HK-2 (cell line): ENCODE measurements around the gene APOL2.
"Not testable (repeated sequence)": the region's sequence is repeated elsewhere in the genome, so short reads cannot be mapped to it uniquely, and the experiment has no call there.

Experiments
- DNase-seq: peaks from one replicate; pipeline ENCODE4 v3.0.0-alpha.2; 2018; ENCODE audit not compliant: unreplicated experiment

The APOL2 gene

DNA sequence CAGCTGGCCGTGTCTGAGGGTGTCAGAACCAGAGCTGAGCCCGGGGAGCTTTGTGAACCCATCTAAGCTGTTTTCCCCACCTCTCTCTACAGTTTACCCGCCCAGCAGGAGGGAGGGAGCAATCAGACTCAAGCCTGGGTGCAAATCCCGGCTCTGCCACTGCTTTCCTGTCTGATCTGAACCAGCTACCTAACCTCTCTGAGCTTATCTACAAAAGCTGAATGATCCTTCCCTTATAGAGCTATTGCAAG is 252 bp downstream of the APOL2 start:
- DNase-seq: no peak

DNA sequence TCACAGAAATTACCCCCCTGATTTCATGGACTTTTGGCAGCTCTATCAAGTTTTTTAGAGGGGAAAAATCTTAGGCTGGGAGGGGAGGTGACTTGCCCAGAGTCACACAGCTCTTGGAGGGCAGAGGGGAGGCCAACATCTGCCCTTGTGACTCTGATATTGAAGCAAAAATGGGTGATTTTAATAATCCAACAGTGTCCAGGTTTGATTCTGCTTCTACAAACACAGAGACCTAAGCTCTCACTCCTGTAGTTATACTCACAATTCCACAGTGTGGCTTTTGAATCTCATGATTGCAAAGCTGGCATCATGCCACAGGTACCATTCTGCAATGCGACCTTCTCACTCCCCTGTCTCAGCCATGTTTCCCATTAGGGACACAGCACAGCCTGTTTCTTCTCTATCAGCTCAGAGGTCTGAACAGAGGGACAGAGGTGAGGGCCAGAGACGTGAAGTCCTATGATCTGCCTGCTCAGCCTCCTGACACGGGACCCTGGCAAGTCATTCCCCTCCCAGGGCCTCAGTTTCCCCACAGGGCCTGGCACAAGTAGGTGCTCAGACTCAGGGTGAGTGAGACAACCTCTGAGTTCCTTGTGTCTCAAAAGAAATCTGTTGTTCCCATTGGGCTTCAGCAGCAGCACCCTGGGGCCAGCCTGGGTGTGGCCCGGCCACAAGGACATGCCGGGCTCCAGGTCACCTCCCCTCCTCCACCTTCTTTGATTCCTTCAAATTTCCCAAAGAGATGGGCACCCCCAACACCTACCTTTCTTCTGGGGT is 766 bp downstream of the APOL2 start:
- no peak for DNase-seq

GRCh38 chr22:36237462-36238372 is 1.6 kb downstream of the APOL2 start:
- no peak for DNase-seq

DNA sequence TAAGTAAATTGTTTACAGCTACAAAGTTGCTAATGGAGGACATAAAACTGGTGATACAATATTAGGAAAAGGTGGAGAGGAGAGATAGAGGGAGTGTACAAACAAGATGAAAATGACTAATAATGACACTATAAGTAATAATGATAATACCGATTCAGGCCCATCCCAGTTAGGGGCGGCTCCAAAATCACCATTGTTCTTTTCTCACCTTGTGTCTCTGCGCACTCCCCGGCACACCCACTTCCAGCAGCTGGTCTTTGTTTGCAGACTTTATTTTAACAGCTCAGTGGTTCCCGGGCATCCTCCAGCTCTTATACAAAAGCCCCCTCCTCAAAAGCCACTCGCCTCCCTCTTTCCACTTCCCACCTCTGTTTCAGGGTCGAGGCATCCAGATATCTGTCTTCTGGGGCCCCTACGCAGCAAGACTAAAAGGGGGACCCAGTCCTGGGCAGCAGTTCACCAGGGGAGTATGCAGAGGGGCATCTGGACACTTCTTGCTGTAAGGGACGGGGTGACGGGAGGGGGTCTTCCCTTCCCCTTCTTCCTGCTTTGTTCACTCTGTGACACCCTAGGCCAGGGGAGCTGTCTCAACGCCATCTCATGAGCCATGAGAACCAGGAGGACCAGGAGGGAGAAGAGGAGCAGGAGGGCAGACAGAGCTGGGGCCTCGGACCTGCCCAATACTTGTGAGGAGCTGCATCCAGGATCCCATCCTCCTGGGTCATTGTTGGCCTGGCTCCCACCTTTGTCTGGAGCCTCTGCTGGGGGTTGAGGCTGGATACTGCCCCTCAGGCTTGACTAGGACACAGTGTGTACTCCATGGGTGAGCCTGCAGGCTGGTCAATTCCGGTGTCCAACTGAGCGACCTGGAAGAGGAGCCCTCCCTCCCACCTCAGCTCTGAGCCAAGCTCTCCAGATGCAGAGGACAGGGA is 2.7 kb downstream of the APOL2 start:
- DNase-seq: no peak

- no peak for DNase-seq
These were observed 3.7 kb downstream of the APOL2 start for GRCh38 chr22:36235585-36235984.

- DNase-seq: no peak
These were observed 4.4 kb downstream of the APOL2 start for GRCh38 chr22:36234919-36235318.

DNA sequence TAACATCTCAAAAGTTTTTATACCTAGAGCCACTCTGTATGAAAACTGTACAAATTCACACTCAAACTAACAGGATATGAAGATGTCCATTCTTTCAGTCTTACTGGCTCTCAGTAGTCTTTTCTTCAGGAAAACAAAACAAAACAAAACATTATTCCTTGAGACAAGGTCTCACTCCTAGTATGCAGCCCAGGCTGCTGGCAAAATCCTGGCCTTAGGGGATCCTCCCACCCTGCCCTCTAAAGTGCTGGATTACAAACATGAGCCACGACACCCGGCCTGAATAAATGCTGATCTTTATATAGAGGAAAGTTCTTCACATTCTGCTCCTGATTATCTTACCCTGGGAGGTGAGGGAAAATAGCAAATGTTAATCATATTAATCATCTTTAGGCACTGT is 5.1 kb downstream of the APOL2 start:
- DNase-seq: no peak

DNA sequence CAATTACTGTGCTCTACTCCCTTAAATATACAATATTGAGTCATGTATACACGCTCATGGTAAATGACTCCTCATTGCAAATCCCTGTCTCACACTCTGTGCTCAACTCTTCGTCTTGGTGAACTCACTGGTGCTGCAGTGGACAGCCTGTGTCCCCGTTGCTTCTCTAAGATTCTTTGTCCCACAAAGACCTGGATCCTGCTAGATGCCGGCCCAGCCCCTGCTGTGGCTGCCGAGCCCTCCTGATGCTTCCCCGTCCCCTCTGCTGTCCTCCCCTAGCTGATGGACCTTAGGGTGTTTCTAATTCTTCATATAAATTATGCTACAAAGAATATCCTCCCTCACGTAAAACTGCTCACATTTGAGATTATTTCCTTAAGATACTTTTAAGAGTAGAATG is 5.5 kb downstream of the APOL2 start:
- no peak for DNase-seq

DNA sequence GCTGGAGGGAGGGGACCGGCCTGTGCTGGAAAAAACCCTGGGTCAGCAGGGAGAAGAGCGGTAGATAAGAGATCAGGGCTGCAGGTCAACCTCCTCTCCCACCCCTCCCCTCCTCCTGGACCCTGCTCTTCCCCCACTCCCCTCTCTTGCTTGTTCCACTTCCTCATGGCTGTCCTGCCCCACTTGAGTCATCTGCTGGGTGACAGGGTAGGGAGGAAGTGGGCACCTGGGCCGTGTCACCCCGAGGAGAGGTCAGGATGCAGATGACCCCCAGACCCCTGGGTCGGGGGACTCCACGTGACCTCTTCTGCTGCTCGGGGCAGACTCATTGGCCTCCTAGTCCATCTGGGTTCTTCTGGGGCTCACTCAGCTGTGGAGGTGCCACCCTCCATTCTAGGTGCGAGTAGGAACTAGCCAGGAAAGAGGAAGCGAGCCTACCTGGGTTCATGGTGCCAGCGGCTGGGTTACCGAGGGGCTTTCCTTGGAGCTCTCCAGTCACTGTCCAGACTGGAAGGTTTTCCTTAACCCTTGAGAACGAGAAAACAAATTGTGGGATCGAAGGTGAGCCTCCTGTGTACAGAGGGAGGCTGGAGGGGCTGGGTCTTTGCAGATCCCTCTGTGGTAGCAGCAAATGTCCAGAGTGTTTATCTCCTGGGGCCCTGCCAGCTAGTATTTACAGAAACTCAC is 6.5 kb downstream of the APOL2 start:
- DNase-seq: no peak

GRCh38 chr22:36231051-36231450 is 8.3 kb downstream of the APOL2 start:
- not testable (repeated sequence) for DNase-seq

DNA sequence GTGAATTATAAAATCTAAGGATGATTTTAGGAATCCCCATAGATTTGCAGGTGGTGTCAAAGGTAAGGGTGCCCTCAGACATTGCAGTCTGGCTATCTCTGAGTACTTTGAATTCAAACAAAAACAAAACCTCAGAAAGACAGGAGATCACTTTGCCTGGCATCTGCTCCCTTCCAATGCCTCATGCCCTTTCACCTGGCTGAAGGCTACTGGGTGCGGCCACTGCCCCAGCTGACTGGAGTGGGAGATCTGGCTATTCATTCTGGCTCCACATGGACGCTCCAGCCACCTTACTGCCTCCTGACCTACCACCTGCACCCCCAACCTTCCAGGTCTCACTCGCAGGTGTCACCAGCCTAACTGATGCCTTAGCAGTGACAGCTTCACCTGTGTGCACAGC is 9.7 kb downstream of the APOL2 start:
- DNase-seq: not testable (repeated sequence)

DNA sequence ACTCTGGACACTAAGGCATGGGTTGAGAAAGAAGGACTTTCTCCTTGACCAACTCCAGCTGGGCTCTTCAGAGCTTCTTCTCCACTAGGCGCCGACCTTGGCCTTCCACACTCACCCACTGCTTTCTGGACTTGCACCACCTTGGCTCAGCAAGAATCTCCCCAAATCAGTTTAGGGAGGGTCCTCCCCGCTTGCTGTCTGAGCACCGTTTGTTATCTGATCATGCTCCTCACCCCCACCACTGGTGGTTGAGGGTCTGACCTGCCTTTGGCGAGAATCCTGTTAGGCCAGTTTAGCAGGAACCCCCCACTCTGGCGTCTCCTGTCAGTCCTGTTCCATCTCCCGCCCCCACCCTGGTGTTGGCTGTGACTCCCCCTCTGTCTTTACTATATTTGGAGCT is 10.4 kb downstream of the APOL2 start:
- DNase-seq: no peak

DNA sequence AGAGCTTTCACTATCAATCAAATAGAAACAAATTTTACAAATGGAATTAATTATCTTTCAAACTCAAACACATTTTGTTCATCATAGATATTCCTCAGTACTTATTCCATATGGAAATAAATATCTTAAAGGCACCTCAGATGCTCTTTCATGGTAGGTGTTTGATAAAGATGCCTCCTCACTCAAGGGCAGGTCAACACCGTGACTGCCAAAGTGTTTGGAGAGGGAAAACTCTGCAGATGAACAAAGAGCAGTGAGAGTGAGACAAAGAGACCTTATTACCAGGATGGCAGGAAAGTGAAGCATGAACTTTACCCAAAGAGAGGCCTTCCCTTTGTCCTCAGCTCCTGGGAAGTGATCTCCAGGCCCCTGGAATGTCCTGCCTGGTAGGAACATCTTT is 11.0 kb downstream of the APOL2 start:
- DNase-seq: not testable (repeated sequence)

GRCh38 chr22:36227806-36228205 is 11.5 kb downstream of the APOL2 start:
- no peak for DNase-seq

GRCh38 chr22:36227396-36227795 is 11.9 kb downstream of the APOL2 start:
- DNase-seq: no peak

GRCh38 chr22:36226189-36226588 is 13.1 kb downstream of the APOL2 start:
- no peak for DNase-seq

- DNase-seq: no peak
These were observed 13.9 kb downstream of the APOL2 start for GRCh38 chr22:36225333-36225922.

DNA sequence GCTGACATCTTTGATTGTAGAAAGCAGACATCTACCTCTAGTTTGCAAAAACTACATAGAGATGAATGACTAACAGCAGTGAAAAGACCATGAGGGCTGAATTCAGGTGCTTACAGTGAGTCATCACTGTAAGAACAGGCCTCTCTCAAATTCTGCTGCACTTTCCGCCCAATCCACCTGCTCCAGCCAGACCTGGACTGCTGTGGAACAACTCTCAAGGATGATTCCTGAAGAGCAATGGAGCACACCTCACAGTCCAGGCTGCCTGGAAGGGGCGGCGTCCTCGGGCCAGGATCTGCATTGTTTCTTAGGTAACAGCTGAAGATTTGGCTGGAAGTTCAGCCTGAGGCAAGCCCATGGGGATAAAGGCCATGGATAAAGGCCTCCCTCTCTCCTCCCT is 15.1 kb downstream of the APOL2 start:
- no peak for DNase-seq

DNA sequence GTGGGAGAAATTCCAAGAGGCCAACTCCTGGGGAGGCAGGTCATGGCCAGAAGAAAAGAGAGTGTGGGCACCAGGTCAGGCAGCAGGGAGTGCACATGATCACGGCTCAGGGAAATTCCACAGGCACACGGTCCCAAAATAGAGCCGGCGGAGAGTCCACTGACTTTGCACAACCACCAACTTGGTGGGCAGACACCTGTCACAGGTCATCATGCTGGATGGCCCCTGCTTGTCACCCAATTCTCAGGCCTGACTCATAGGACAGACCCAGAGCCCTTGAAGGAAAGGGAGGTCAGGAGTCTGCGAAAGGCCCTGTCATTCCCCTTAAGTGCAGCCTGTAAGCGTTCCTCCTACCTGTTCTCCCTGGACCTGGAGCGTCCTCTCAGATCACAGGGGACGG is 15.8 kb downstream of the APOL2 start:
- DNase-seq: no peak

DNA sequence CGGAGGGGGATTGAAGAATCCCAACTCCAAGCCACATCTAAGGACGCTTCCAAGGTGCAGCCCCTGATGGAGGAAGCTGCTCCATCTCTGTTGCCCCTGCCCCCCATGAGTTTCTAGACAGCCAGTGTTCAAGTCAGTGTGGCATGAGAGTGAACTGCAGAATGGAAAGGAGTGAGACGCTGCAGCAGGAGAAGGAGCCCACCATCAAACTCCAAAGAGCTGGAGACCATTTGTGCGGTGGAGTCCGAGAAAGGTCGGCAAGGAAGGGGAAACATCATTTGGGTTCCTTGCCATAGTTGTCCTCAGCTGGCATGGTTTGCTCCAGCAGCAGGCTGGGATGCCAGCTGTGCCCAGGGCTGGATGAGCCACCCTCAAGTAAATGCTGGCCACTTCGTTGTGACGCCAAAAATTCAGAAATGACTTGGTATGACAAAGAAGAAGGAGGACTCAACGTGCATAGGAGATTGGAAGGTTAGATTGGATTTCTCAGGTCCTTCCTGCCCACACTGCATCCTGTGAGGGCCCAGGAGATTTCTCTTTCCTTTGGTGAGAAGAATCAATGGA is 16.4 kb downstream of the APOL2 start:
- no peak for DNase-seq
